HG03520 (cell line): Measurements from ENCODE around the gene MYH14.

Experiments
- ATAC-seq: cut with Tn5 transposase; IDR thresholded peaks from one replicate; pipeline ENCODE4 v1.9.1; 2021; ENCODE audit warnings: mild to moderate bottlenecking, moderate library complexity; ENCODE audit not compliant: unreplicated experiment

MYH14 gene

DNA sequence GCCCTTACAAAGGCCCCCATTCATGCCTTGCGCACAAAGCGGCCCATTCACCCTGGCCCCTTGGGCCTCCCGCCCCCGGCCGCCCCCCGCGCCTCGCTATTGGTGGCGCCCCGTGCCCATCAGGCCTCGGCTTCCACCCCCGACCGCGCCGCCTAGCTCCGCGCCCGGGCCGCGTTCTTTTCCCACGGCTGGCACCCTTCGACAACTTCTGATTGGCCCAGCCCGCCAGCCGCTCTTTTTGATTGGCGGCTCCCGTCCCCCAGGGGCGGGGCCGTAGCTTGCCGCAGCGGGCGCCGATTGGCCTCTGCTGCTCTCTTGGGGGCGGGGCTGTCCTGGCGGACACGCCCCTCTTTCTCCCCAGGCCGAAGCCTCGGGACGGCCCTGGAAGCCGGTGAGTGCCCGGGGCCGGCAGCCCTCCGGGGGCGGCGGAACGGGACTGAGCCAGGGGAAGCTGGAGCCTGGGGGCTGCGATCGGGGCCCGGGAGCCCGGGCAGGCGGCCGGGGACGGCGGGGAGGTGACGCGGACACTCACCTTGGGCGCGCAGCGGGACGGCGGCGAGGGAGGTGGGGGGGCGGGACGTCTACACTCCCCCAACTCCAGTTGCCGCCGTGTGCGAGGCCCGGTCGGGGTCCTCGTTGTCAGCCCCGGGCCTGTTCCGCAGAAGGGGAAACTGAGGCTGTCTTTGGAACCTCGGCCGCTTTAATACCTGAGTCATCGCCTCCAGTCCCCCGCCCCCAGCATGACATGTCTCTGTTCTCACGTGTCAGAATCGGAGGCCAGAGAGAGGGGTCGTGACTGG is at the start of gene MYH14:
Gene MYH14, plus strand, starts transcription at position 342 of the 800 bp plus-strand sequence. CDS start 6,744 bp downstream, outside the sequence.
- ATAC-seq, result no peak

GRCh38 chr19:50154529-50154928 is 48.9 kb upstream of the MYH14 start:
- ATAC-seq, result no peak

- ATAC-seq, result no peak
Measured at GRCh38 chr19:50155520-50156109, 47.8 kb upstream of the MYH14 start.

- ATAC-seq, result no peak
Measured at GRCh38 chr19:50158577-50158976, 44.8 kb upstream of the MYH14 start.

DNA sequence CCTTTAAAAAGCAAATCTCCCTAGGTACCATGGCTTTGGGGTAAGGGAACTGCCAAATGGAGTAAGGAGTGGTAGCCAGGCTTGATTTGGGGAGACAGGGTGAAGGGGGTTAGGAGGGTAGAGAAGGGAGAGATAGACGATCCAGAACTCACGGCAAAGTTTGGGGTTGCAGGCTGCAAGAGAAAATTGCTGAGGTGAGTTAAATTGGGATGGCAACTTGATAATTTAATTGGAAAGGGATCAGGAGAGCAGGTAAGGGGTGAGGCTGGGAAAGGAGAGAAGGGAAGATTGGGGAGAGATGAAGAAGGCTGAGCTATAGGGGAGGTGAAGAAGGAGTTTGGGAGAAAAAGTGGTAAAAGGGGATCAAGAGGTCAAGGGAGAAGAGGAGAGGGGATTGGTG is 44.3 kb upstream of the MYH14 start:
- ATAC-seq, result no peak

- no peak for ATAC-seq
Measured at GRCh38 chr19:50162988-50163387, 40.4 kb upstream of the MYH14 start, which contains the start of gene IZUMO2. Gene IZUMO2 (minus strand): TSS chr19:50163281. CDS start chr19:50163194, 87 bp downstream.

DNA sequence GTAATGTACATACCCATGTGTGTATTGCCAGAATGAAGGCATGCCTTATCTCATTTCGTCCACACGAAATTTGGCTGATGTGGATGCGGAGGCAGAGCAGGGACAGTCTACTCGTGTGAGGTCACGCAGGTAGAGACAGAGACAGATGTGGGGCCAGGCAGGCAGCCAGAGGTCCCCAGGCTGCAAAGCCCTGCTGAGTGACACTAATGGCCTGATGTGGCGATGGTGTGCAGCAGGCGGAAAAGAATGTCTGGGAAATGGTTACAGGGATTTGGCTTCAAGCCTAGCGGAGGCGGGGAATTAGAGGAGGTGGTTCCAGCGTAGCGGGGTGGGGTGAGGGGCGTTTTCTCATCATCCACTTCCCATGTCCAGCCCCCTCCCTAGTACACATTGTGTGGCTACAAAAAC is 36.1 kb upstream of the MYH14 start:
- no peak for ATAC-seq

DNA sequence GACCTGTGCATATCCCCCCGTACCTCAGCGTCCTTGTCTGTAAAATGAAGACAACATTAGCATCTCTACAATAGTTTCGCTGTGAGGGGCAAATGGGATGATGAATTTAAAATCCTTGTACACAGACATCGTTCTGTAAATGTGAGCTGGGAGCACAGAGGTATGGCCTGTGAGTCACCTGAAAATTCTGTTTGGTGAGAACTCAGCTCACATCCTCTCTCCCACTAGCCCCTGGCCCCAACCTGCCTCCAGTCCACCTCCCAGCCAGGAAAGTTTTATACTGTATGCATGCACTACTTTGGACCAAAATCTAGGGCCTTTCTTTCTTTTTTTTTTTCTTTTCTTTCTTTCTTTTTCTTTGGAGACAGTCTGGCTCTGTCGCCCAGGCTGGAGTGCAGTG is 31.7 kb upstream of the MYH14 start:
- no peak for ATAC-seq

DNA sequence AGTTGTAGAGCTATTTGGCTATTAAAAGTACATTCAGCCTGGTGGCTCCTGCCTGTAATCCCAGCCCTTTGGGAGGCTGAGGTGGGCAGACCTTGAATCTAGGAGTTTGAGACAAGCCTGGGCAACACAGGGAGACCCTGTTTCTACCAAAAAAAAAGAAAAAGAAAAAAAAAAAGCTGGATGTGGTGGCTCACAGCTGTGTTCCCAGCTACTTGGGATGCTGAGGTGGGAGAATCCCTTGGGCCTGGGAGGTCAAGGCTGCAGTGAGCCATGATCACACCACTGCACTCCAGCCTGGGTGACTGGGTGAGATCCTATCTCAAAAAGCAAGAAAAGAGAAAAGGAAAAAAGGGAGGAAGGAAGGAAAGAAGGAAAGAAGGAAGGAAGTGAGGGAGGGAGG is 30.7 kb upstream of the MYH14 start:
- no peak for ATAC-seq

GRCh38 chr19:50173127-50173526 is 30.3 kb upstream of the MYH14 start:
- ATAC-seq, result no peak

- ATAC-seq, result no peak
Measured at GRCh38 chr19:50174100-50174793, 29.2 kb upstream of the MYH14 start.

- no peak for ATAC-seq
Measured at GRCh38 chr19:50175924-50176323, 27.5 kb upstream of the MYH14 start.

GRCh38 chr19:50176775-50177174 is 26.6 kb upstream of the MYH14 start:
- no peak for ATAC-seq

DNA sequence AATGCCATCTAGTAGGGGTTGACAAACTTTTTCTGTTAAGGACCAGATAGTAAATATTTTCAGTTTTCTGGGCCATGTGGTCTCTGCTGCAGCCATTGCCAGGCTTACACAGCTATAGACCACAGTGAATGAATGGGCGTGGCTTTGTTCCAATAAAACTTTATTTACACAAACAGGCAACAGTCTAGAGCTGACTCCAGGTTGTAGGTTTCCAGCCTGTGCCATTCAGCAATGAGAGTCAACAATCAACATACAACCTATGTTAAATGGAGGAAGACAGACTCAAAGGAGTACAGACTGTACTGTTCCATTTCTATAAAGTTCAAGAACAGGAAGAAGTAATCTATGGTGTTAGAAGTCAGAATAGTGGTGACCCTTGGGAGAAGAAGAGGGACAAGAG is 25.1 kb upstream of the MYH14 start:
- ATAC-seq, result no peak

DNA sequence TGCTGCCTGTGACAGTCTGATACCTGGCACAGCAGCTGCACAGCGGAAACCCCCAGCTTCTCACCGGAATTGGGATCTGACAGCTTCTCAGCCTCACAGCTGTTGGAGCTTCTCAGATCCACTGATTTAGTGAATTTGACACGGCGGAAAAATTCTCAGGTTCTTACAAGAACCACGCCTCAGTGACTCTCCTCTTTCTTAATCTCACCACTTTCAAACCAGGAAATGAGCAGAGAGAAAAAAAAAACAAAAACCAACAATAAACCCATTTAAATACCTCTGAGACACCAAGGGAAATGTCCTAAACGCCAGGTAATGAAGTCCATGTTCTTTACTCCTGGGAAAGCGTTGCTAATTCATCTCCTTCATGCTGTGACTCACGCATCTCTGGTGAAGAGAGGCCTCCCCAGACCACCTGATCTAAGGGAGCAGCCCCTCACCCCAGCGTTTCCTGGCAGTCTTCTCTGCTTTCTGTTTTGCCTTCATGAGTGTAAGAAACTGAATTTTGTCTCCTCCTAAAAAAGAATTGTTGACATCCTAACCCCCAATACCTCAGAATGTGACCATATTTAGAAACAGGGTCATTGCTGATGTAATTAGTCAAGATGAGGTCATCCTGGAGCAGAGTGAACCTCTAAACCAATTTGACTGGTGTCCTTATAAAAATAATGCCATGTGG is 24.4 kb upstream of the MYH14 start:
- no peak for ATAC-seq

- ATAC-seq, result no peak
Measured at GRCh38 chr19:50181121-50181520, 22.3 kb upstream of the MYH14 start.

- no peak for ATAC-seq
Measured at GRCh38 chr19:50184196-50184595, 19.2 kb upstream of the MYH14 start.

DNA sequence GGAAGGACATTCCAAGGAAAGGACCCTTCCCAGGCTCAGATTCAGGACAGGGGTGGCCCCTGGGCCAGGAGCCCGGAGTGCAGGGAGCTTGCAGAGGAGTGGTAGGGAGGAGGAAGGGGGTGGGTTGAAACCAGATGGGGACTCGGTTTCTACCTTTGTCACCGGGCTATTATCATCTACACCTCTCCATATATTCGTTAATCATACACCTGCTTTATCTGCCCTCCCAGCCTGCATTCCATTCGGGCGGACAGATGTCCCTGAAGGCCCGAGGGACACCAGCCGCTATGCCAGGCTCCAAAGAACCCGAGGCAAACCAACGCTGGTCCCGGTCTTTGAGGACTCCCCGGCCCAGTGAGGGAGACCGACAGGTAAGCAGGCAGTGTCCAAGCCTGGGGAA is 15.5 kb upstream of the MYH14 start:
- no peak for ATAC-seq

DNA sequence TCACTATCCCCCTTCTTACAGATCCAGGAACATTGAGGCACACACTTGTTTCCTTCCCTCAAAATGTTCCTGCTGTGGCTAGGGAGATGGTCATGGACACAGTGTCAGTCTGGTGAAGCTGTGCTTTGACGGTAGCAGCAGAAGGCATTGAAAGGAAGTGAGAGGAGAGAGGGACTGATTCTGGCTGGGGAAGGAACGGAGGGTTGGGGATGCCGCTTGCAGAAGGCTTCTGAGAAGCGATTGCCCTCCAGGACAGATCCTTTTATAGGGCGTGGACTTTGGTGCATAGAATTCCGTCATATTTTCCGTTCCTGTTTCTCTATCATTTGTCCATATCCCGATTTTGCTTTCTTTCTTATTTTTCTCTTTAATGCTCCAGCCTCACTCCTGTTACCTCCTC is 14.1 kb upstream of the MYH14 start:
- ATAC-seq, result no peak

DNA sequence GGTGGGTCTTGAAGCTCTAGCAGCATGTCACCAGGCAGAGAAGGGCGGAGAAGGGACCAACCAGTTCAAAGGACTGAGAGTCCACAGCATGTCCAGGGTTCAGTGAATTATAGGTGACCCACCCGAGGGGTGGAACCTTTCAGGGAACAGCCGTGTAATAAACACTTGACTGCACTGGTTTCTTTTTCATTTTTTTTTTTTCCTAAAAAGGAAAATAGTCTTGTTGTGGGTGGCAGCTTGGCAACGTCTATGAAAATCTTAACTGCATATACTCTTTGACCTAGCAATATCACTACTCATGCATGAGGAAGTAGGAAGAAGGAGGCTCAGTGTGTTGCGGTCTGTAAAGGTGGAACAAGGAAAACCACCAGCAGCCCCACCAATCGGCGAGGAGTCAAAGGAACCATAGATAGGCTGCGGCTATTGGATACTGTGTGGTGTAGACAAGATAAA is 13.0 kb upstream of the MYH14 start:
- no peak for ATAC-seq

DNA sequence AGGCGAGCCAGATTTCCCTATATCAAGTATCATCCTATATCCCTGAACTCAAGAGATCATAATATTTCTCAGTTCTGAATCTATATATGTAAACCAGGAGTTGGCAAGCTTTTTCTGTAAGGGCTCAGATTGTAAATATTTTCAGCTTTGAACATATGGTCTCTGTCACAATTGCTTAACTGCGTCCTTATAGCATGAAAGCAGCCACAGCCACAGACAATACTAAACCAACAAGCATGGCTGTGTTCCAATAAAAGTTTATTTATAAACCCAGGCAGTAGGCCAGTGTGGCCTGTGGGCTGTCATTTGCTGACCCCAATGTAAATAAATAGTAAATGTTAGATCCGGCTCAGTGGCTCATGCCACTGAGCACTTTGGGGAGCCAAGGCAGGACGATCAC is 12.2 kb upstream of the MYH14 start:
- no peak for ATAC-seq
